SK-N-SH (cell line): ENCODE results near the gene OPHN1.

Experiments used
- CHD2 ChIP-seq: fragments of 150-350 bp; IDR thresholded peaks from 2 replicates; pipeline ENCODE4 v1.6.1; 2018; ENCODE audit warnings: low read length; ENCODE audit not compliant: partially characterized antibody
- EP300 ChIP-seq, 2 experiments: IDR thresholded peaks; 2 replicates each; pipeline versions ENCODE4 v1.4.0 to v1.6.1; 2012; ENCODE audit warnings: borderline replicate concordance in 1 of 2, low read depth in 1 of 2, low read length in 1 of 2
- FOXJ3 ChIP-seq: sonication (generic); formaldehyde crosslinking; IDR thresholded peaks from 2 replicates; pipeline ENCODE4 v1.5.1; 2020; ENCODE audit warnings: mild to moderate bottlenecking, missing genetic modification reagents
- FOXM1 ChIP-seq: IDR thresholded peaks from 2 replicates; pipeline ENCODE4 v1.4.0; 2012; ENCODE audit warnings: low read depth, mild to moderate bottlenecking
- GATA2 ChIP-seq: sonication (generic); formaldehyde crosslinking; IDR thresholded peaks from 2 replicates; pipeline ENCODE4 v1.5.0; 2020; ENCODE audit warnings: mild to moderate bottlenecking, missing genetic modification reagents
- MEF2A ChIP-seq: IDR thresholded peaks from 2 replicates; pipeline ENCODE4 v1.4.0; 2012; ENCODE audit warnings: low read depth, borderline replicate concordance
- POLR2AphosphoS5 ChIP-seq: IDR thresholded peaks from 2 replicates; pipeline ENCODE4 v1.6.1; 2012; ENCODE audit warnings: low read depth, low read length
- RAD21 ChIP-seq: IDR thresholded peaks from 2 replicates; pipeline ENCODE4 v1.6.1; 2012; ENCODE audit warnings: mild to moderate bottlenecking, low read length
- RXRA ChIP-seq: IDR thresholded peaks from 2 replicates; pipeline ENCODE4 v1.4.0; 2012; ENCODE audit warnings: low read depth, mild to moderate bottlenecking, borderline replicate concordance
- SMC3 ChIP-seq: IDR thresholded peaks from 2 replicates; pipeline ENCODE4 v1.6.1; 2012; ENCODE audit warnings: low read depth, low read length, improper control_type of control experiment
- TCF12 ChIP-seq: IDR thresholded peaks from 2 replicates; pipeline ENCODE4 v1.4.0; 2012
- YY1 ChIP-seq: IDR thresholded peaks from 2 replicates; pipeline ENCODE4 v1.4.0; 2012; ENCODE audit warnings: low read depth, mild to moderate bottlenecking
- TF ChIP-seq, protein P1 (sequence below): fragments of 200-600 bp; sonication (generic); IDR thresholded peaks from 2 replicates; pipeline ENCODE4 v1.6.1; 2017; ENCODE audit warnings: antibody characterized with exemption, mild to moderate bottlenecking, moderate library complexity

- TF ChIP-seq MEF2A (no peak), CHD2 (no peak), POLR2AphosphoS5 (no peak), YY1 (no peak), TCF12 (no peak), GATA2 (CRISPR knock-in tag) (no peak), EP300 (IDR thresholded peaks at IDR 0.05; ENCODE audit: borderline replicate concordance in 1 of 2, low read depth in 1 of 2, low read length in 1 of 2) (no peak), SMC3 (no peak), RAD21 (no peak), FOXM1 (no peak), FOXJ3 (CRISPR knock-in tag) (no peak), RXRA (no peak)
- TF ChIP-seq, protein P1, sequence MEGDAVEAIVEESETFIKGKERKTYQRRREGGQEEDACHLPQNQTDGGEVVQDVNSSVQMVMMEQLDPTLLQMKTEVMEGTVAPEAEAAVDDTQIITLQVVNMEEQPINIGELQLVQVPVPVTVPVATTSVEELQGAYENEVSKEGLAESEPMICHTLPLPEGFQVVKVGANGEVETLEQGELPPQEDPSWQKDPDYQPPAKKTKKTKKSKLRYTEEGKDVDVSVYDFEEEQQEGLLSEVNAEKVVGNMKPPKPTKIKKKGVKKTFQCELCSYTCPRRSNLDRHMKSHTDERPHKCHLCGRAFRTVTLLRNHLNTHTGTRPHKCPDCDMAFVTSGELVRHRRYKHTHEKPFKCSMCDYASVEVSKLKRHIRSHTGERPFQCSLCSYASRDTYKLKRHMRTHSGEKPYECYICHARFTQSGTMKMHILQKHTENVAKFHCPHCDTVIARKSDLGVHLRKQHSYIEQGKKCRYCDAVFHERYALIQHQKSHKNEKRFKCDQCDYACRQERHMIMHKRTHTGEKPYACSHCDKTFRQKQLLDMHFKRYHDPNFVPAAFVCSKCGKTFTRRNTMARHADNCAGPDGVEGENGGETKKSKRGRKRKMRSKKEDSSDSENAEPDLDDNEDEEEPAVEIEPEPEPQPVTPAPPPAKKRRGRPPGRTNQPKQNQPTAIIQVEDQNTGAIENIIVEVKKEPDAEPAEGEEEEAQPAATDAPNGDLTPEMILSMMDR: no peak
These were observed 31.5 kb upstream of the OPHN1 start for GRCh38 chrX:68464796-68465195.
